ENCODE results near the gene NSA2.
"Not testable (repeated sequence)": the region's sequence is repeated elsewhere in the genome, so short reads cannot be mapped to it uniquely, and the experiment has no call there.

NSA2 gene

DNA sequence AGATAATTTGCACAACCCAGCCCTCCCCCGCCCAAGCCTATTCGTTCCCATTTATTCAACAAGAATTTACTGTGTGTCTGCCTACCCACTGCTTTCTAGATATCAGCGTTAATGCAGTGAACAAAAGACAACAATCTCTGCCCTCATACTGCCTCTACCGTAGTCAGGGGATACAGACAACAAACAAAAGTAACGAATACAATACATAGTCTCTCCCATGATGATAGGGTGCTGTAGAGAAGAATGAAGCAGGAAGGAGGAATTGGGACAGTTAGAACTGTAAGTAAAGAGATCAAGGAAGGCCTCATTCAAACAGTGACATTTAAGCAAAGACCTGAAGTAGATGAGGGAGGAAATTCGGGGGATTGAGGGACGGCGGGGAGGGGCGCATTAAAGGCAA is 1.8 kb upstream of the NSA2 start:
- peaks cover 13 to 25% of the 10 kb centered on the region in 2 donors for H3K4me1 ChIP-seq (ENCODE audit: control insufficient read depth in 1 of 2, insufficient read depth in 2 of 2, low read length in 2 of 2)
- no peaks in the 10 kb centered on the region for H3K9me3 ChIP-seq (ENCODE audit: control insufficient read depth in 1 of 2, low read length in 2 of 2)
- peak overlapping the region in 1 of 2 donors; percentile 1 for H3K4me3 ChIP-seq (ENCODE audit: low read depth in 1 of 2, low read length in 2 of 2)
- no peaks in the 10 kb centered on the region for H3K27me3 ChIP-seq (ENCODE audit: control insufficient read depth in 1 of 2, insufficient read depth in 2 of 2, low read length in 2 of 2)
- no peak overlapping the region for H3K9ac ChIP-seq (ENCODE audit: low read depth in 1 of 2, low read length in 2 of 2)
- H3K27ac ChIP-seq (ENCODE audit: low read depth, low read length): no peak overlapping the region
- H3K36me3 ChIP-seq (ENCODE audit: control insufficient read depth in 1 of 2, insufficient read depth in 2 of 2, low read length in 2 of 2): peaks cover 13 to 30% of the 10 kb centered on the region in 2 donors

DNA sequence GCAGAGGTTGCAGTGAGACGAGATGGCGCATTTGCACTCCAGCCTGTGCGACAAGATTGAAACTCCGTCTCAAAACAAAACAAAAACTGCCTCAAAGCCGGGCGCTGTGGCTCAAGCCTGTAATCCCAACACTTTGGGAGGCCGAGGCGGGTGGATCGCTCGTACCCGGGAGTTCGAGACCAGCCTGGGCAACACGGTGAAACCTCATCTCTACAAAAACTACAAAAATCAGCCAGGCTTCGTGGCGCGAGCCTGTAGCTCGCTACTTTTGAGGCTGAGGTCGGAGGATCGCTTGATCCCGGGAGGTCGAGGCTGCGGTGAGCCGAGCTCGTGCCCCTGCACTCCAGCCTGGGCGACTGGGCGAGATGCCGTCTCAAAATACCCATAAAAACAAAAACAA is 1.1 kb upstream of the NSA2 start:
- no peaks in the 10 kb centered on the region for H3K9me3 ChIP-seq (ENCODE audit: control insufficient read depth in 1 of 2, low read length in 2 of 2)
- peaks cover 13 to 25% of the 10 kb centered on the region in 2 donors for H3K4me1 ChIP-seq (ENCODE audit: control insufficient read depth in 1 of 2, insufficient read depth in 2 of 2, low read length in 2 of 2)
- peaks cover 16 to 36% of the 10 kb centered on the region in 2 donors for H3K36me3 ChIP-seq (ENCODE audit: control insufficient read depth in 1 of 2, insufficient read depth in 2 of 2, low read length in 2 of 2)
- H3K9ac ChIP-seq (ENCODE audit: low read depth in 1 of 2, low read length in 2 of 2): peak overlapping the region; percentile 38 to 82
- H3K27me3 ChIP-seq (ENCODE audit: control insufficient read depth in 1 of 2, insufficient read depth in 2 of 2, low read length in 2 of 2): no peaks in the 10 kb centered on the region
- H3K4me3 ChIP-seq (ENCODE audit: low read depth in 1 of 2, low read length in 2 of 2): peak overlapping the region; percentile 84 to 92
- no peak overlapping the region for H3K27ac ChIP-seq (ENCODE audit: low read depth, low read length)

DNA sequence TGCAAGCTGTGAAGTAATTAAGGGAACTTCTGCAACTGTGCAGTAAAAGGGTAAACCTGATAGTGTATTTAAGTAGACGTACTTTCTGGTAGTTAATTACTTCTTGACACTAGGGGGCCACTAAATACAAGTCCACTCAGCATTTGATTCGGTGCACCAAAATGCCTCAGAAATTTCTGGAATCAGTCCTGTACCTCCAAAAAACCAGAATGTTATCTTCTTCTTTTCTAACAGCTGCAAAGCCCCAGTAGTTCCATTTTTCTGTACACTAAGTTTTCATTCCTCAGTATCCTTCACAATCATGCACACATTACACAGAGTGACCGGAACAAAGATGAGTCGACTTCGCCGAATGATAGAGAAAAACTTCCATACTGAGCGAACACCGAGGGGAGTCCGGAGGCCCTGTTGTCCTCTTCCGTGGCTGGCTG is 616 bp upstream of the NSA2 start:
- H3K36me3 ChIP-seq (ENCODE audit: control insufficient read depth in 1 of 2, insufficient read depth in 2 of 2, low read length in 2 of 2): peaks cover 21 to 33% of the 10 kb centered on the region in 2 donors
- peaks cover 13 to 25% of the 10 kb centered on the region in 2 donors for H3K4me1 ChIP-seq (ENCODE audit: control insufficient read depth in 1 of 2, insufficient read depth in 2 of 2, low read length in 2 of 2)
- peak overlapping the region; percentile 84 to 92 for H3K4me3 ChIP-seq (ENCODE audit: low read depth in 1 of 2, low read length in 2 of 2)
- H3K27me3 ChIP-seq (ENCODE audit: control insufficient read depth in 1 of 2, insufficient read depth in 2 of 2, low read length in 2 of 2): no peaks in the 10 kb centered on the region
- peak overlapping the region; percentile 80 to 82 for H3K9ac ChIP-seq (ENCODE audit: low read depth in 1 of 2, low read length in 2 of 2)
- peak overlapping the region; percentile 41 for H3K27ac ChIP-seq (ENCODE audit: low read depth, low read length)
- H3K9me3 ChIP-seq (ENCODE audit: control insufficient read depth in 1 of 2, low read length in 2 of 2): no peaks in the 10 kb centered on the region

DNA sequence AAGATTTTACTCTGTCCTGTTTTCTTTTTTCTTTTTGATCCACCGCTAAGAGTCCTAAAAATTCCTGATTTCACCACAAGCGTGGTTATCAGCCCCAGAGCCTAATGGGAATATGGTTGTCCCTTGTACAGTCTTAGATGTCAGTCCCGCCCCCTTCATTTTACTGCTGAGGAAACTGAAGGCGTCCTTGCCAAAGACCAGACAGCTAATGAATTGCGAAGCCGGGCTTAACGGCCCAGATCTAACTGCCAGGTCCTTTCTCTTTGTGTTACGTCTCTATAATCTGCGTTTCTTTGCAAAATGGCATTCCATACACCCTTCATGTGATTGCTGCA is 497 bp downstream of the NSA2 start:
- Histone ChIP-seq H3K27me3 (ENCODE audit: control insufficient read depth in 1 of 2, insufficient read depth in 2 of 2, low read length in 2 of 2) (no peaks in the 10 kb centered on the region), H3K27ac (ENCODE audit: low read depth, low read length) (no peak overlapping the region), H3K36me3 (ENCODE audit: control insufficient read depth in 1 of 2, insufficient read depth in 2 of 2, low read length in 2 of 2) (peaks cover 22 to 29% of the 10 kb centered on the region in 2 donors), H3K9me3 (ENCODE audit: control insufficient read depth in 1 of 2, low read length in 2 of 2) (no peaks in the 10 kb centered on the region), H3K9ac (ENCODE audit: low read depth in 1 of 2, low read length in 2 of 2) (peak overlapping the region; percentile 80 to 82), H3K4me3 (ENCODE audit: low read depth in 1 of 2, low read length in 2 of 2) (peak overlapping the region; percentile 84 to 92), H3K4me1 (ENCODE audit: control insufficient read depth in 1 of 2, insufficient read depth in 2 of 2, low read length in 2 of 2) (peaks cover 13 to 25% of the 10 kb centered on the region in 2 donors)

DNA sequence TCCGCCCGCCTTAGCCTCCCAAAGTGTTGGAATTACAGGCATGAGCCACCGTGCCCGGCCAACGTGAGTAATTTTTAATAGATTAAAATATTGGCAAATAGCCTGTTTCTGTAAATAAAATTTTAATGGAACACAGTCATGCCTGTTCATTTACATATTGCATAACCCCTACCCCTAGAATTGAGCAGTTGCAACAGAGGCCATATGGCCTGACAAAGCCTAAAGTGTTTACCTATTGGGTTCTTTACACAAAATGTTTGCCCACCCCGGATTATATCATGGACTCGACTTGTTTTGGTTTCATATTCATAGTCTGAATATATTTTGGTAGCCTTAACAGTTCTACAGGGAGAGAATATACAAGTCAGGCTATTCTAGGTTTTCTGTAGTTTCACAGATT is 5.3 kb downstream of the NSA2 start:
- no peak overlapping the region for H3K27ac ChIP-seq (ENCODE audit: low read depth, low read length)
- no peaks in the 10 kb centered on the region for H3K9me3 ChIP-seq (ENCODE audit: control insufficient read depth in 1 of 2, low read length in 2 of 2)
- H3K4me1 ChIP-seq (ENCODE audit: control insufficient read depth in 1 of 2, insufficient read depth in 2 of 2, low read length in 2 of 2): peaks cover 8% of the 10 kb centered on the region in 2 donors
- no peak overlapping the region for H3K9ac ChIP-seq (ENCODE audit: low read depth in 1 of 2, low read length in 2 of 2)
- H3K36me3 ChIP-seq (ENCODE audit: control insufficient read depth in 1 of 2, insufficient read depth in 2 of 2, low read length in 2 of 2): peaks cover 32 to 61% of the 10 kb centered on the region in 2 donors
- H3K4me3 ChIP-seq (ENCODE audit: low read depth in 1 of 2, low read length in 2 of 2): no peak overlapping the region
- no peaks in the 10 kb centered on the region for H3K27me3 ChIP-seq (ENCODE audit: control insufficient read depth in 1 of 2, insufficient read depth in 2 of 2, low read length in 2 of 2)

DNA sequence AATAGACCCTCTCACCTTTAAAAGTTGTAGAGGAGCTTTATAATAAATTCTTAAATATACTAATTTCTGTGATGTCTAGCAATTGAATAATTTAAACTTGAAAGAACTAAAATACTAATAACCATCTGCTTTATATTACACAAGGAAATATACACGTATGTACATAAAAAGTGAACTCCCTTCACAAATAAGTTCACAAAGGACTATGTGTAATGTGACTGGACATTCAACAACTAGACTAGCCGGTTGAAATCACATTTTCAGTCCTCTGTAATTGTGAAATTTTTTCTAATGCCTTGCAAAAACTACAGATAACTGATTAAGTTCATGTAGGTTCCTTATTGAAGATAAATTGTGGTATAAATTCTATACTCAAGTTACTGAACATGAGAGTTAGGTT is 11.6 kb downstream of the NSA2 start:
- H3K36me3 ChIP-seq (ENCODE audit: control insufficient read depth in 1 of 2, insufficient read depth in 2 of 2, low read length in 2 of 2): peaks cover 13 to 33% of the 10 kb centered on the region in 2 donors
- H3K27ac ChIP-seq (ENCODE audit: low read depth, low read length): no peak overlapping the region
- H3K4me1 ChIP-seq (ENCODE audit: control insufficient read depth in 1 of 2, insufficient read depth in 2 of 2, low read length in 2 of 2): no peaks in the 10 kb centered on the region
- no peaks in the 10 kb centered on the region for H3K9me3 ChIP-seq (ENCODE audit: control insufficient read depth in 1 of 2, low read length in 2 of 2)
- H3K9ac ChIP-seq (ENCODE audit: low read depth in 1 of 2, low read length in 2 of 2): no peak overlapping the region
- H3K27me3 ChIP-seq (ENCODE audit: control insufficient read depth in 1 of 2, insufficient read depth in 2 of 2, low read length in 2 of 2): no peaks in the 10 kb centered on the region
- H3K4me3 ChIP-seq (ENCODE audit: low read depth in 1 of 2, low read length in 2 of 2): no peak overlapping the region

DNA sequence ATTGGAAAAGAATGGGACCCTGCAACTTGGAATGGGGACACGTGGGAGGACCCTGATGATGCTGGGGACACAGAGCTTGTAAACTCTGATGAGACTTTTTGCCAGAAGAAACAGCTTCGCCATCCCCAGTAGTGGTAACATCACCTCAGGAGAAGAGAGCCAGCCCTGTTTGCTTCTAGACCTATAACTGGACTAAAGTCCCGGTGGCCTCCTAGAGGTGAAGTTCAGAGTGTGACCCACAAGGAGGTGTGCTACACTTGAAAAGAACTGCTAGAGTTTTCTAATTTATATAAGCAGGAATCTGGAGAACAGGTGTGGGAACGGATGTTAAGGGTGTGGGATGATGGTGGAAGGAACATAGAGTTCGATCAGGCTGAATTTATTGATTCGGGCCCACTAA is 19.8 kb downstream of the NSA2 start:
- Histone ChIP-seq H3K9me3 (ENCODE audit: control insufficient read depth in 1 of 2, low read length in 2 of 2) (no peaks in the 10 kb centered on the region), H3K27ac (ENCODE audit: low read depth, low read length) (no peak overlapping the region), H3K9ac (ENCODE audit: low read depth in 1 of 2, low read length in 2 of 2) (no peak overlapping the region), H3K4me1 (ENCODE audit: control insufficient read depth in 1 of 2, insufficient read depth in 2 of 2, low read length in 2 of 2) (no peaks in the 10 kb centered on the region), H3K27me3 (ENCODE audit: control insufficient read depth in 1 of 2, insufficient read depth in 2 of 2, low read length in 2 of 2) (no peaks in the 10 kb centered on the region), H3K4me3 (ENCODE audit: low read depth in 1 of 2, low read length in 2 of 2) (no peak overlapping the region), H3K36me3 (ENCODE audit: control insufficient read depth in 1 of 2, insufficient read depth in 2 of 2, low read length in 2 of 2) (no peaks in the 10 kb centered on the region)

DNA sequence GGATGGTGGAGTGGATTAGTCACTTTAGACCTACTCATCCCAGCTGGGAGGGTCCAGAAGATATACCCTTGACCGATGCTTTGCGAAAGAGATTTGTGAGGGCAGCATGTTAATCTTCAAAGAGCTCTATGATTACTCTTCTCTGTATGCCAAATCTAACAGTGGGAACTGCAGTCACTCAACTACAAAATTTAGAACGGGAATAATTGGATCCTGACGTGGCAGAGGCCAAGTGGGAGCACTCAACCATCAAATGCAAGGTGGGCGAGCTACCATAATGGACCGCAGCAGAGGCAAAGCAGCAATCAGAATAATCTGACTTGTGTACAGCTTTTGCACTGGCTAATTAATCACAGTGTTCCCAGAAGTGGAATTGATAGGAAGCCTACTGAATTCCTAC is 20.4 kb downstream of the NSA2 start:
- Histone ChIP-seq H3K36me3 (ENCODE audit: control insufficient read depth in 1 of 2, insufficient read depth in 2 of 2, low read length in 2 of 2) (no peaks in the 10 kb centered on the region), H3K9ac (ENCODE audit: low read depth in 1 of 2, low read length in 2 of 2) (no peak overlapping the region), H3K4me1 (ENCODE audit: control insufficient read depth in 1 of 2, insufficient read depth in 2 of 2, low read length in 2 of 2) (no peaks in the 10 kb centered on the region), H3K9me3 (ENCODE audit: control insufficient read depth in 1 of 2, low read length in 2 of 2) (no peaks in the 10 kb centered on the region), H3K4me3 (ENCODE audit: low read depth in 1 of 2, low read length in 2 of 2) (no peak overlapping the region), H3K27me3 (ENCODE audit: control insufficient read depth in 1 of 2, insufficient read depth in 2 of 2, low read length in 2 of 2) (no peaks in the 10 kb centered on the region), H3K27ac (ENCODE audit: low read depth, low read length) (no peak overlapping the region)

DNA sequence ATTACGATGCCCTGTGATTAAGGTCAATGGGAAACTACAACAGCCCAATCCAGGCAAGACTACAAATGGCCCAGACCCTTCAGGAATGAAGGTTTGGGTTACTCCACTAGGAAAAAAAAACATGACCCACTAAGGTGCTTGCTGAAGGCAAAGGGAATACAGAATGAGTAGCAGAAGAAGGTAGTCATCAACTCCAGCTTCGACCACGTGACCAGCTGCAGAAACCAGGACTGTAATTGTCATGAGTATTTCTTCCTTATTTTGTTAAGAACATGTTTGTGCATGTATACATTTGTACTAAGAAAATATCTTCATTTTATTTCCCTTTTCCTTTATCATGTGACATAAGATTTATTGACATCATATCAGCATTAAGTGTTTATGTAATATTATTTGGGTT is 24.6 kb downstream of the NSA2 start:
- not testable (repeated sequence) for H3K27ac ChIP-seq (ENCODE audit: low read depth, low read length); H3K4me3 ChIP-seq (ENCODE audit: low read depth in 1 of 2, low read length in 2 of 2); H3K27me3 ChIP-seq (ENCODE audit: control insufficient read depth in 1 of 2, insufficient read depth in 2 of 2, low read length in 2 of 2); H3K36me3 ChIP-seq (ENCODE audit: control insufficient read depth in 1 of 2, insufficient read depth in 2 of 2, low read length in 2 of 2); H3K4me1 ChIP-seq (ENCODE audit: control insufficient read depth in 1 of 2, insufficient read depth in 2 of 2, low read length in 2 of 2); H3K9me3 ChIP-seq (ENCODE audit: control insufficient read depth in 1 of 2, low read length in 2 of 2); H3K9ac ChIP-seq (ENCODE audit: low read depth in 1 of 2, low read length in 2 of 2)

DNA sequence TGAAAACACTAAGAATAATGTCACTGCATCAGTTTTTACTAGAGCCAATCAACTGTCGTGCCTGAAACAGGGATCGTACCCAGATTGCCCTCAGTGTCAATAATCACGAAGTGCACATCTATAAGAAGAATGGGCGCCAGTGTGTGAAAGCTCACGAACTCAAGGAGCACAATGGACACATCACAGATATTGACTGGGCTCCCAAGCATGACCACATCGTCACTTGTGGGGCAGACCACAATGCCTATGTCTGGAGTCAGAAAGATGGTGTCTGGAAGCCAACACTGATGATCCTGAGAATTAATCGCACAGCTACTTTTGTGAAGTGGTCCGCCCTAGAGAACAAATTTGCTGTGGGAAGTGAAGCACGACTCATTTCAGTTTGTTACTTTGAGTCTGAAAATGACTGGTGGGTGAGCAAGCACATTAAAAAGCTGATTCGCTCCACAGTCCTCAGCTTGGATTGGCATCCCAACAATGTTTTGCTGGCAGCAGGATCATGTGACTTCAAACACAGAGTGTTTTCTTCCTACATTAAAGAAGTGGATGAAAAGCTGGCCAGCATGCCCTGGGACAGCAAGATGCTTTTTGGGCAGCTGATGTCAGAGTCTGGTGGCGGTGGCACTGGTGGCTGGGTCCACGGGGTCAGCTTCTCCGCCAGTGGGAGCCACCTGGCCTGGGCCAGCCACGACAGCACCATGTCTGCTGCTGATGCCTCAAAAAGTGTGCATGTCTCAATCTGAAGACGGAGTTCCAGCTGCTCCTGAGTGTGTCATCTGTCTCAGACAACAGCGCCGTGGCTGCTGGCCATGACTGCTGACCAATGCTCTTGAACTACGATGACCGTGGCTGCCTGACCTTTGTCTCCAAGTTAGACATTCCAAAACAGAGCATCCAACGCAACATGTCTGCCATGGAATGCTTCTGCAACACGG is 32.2 kb downstream of the NSA2 start:
- Histone ChIP-seq H3K27me3 (ENCODE audit: control insufficient read depth in 1 of 2, insufficient read depth in 2 of 2, low read length in 2 of 2) (no peaks in the 10 kb centered on the region), H3K27ac (ENCODE audit: low read depth, low read length) (no peak overlapping the region), H3K4me3 (ENCODE audit: low read depth in 1 of 2, low read length in 2 of 2) (no peak overlapping the region), H3K9me3 (ENCODE audit: control insufficient read depth in 1 of 2, low read length in 2 of 2) (no peaks in the 10 kb centered on the region), H3K9ac (ENCODE audit: low read depth in 1 of 2, low read length in 2 of 2) (no peak overlapping the region), H3K36me3 (ENCODE audit: control insufficient read depth in 1 of 2, insufficient read depth in 2 of 2, low read length in 2 of 2) (no peaks in the 10 kb centered on the region), H3K4me1 (ENCODE audit: control insufficient read depth in 1 of 2, insufficient read depth in 2 of 2, low read length in 2 of 2) (no peaks in the 10 kb centered on the region)

All from duodenal mucosa (tissue), 2 donors.